ENCODE measurements around the gene PTPN14.
A peak's percentile ranks its signal among the peaks of the same experiment; 100 is the strongest.

The PTPN14 gene

GRCh38 chr1:214422137-214422671, 129.2 kb downstream of the PTPN14 start:
- peak; percentile 86 for DNase-seq

- DNase-seq, result no peak
Measured at GRCh38 chr1:214420833-214421232, 130.6 kb downstream of the PTPN14 start.

GRCh38 chr1:214420341-214420740, 131.1 kb downstream of the PTPN14 start:
- no peak for DNase-seq

GRCh38 chr1:214419650-214420049, 131.8 kb downstream of the PTPN14 start:
- DNase-seq, result no peak

GRCh38 chr1:214418391-214418790, 133.0 kb downstream of the PTPN14 start:
- peak; percentile 44 for DNase-seq

- DNase-seq, result no peak
Measured at GRCh38 chr1:214417545-214418210, 133.7 kb downstream of the PTPN14 start.

- DNase-seq, result no peak
Measured at GRCh38 chr1:214416858-214417257, 134.5 kb downstream of the PTPN14 start.

- DNase-seq, result peak; percentile 60
Measured at GRCh38 chr1:214416417-214416816, 135.0 kb downstream of the PTPN14 start.

GRCh38 chr1:214415131-214415530, 136.3 kb downstream of the PTPN14 start:
- no peak for DNase-seq

GRCh38 chr1:214414691-214415090, 136.7 kb downstream of the PTPN14 start:
- no peak for DNase-seq

GRCh38 chr1:214413315-214413714, 138.1 kb downstream of the PTPN14 start:
- DNase-seq, result no peak

- DNase-seq, result peak; percentile 59
Measured at GRCh38 chr1:214404571-214405213, 146.7 kb downstream of the PTPN14 start.

GRCh38 chr1:214404154-214404553, 147.2 kb downstream of the PTPN14 start:
- peak; percentile 71 for DNase-seq

- DNase-seq, result no peak
Measured at GRCh38 chr1:214403431-214403830, 148.0 kb downstream of the PTPN14 start.

GRCh38 chr1:214402613-214403083, 148.8 kb downstream of the PTPN14 start:
- DNase-seq, result peak; percentile 55

GRCh38 chr1:214401666-214402065, 149.7 kb downstream of the PTPN14 start:
- DNase-seq, result no peak

GRCh38 chr1:214400131-214400530, 151.3 kb downstream of the PTPN14 start:
- DNase-seq, result peak; percentile 33

GRCh38 chr1:214398490-214398889, 152.9 kb downstream of the PTPN14 start:
- DNase-seq, result no peak

GRCh38 chr1:214397497-214397896, 153.9 kb downstream of the PTPN14 start:
- DNase-seq, result no peak

GRCh38 chr1:214396330-214396729, 155.1 kb downstream of the PTPN14 start:
- no peak for DNase-seq

- DNase-seq, result peak; percentile 90
Measured at GRCh38 chr1:214394569-214394968, 156.8 kb downstream of the PTPN14 start.

- no peak for DNase-seq
Measured at GRCh38 chr1:214393086-214393485, 158.3 kb downstream of the PTPN14 start.

GRCh38 chr1:214391873-214392645, 159.3 kb downstream of the PTPN14 start:
- peak; percentile 33 for DNase-seq
